Stimulated activated CD4-positive, alpha-beta T cell treated with anti-CD3 and anti-CD28 coated beads, Interleukin-12 subunit alpha, Interleukin-12 subunit beta, amount 100 ng/mL, for 4 hours (primary cell): ENCODE results near the gene OR10H5.
"Not testable (repeated sequence)": the region's sequence is repeated elsewhere in the genome, so short reads cannot be mapped to it uniquely, and the experiment has no call there.

ENCODE experiments used
- DNase-seq: peaks from one replicate; pipeline ENCODE4 v3.0.0-alpha.2; 2020

The OR10H5 gene

GRCh38 chr19:15787611-15788155, at the start of gene OR10H5:
Gene OR10H5 (plus strand): TSS chr19:15787661. CDS start chr19:15794049, 6,388 bp downstream.
- DNase-seq = no peak

GRCh38 chr19:15737722-15738121, 49.7 kb upstream of the OR10H5 start, which contains the start of gene OR10H3:
Gene OR10H3 (plus strand): TSS chr19:15737985. CDS start chr19:15741393, 3,408 bp downstream.
- no peak for DNase-seq

GRCh38 chr19:15740785-15741184, 46.7 kb upstream of the OR10H5 start:
- DNase-seq = no peak

GRCh38 chr19:15748239-15748638, 39.2 kb upstream of the OR10H5 start:
- DNase-seq = no peak

- DNase-seq = no peak
These were observed 29.1 kb upstream of the OR10H5 start for GRCh38 chr19:15758379-15758778.

GRCh38 chr19:15759962-15760565, 27.4 kb upstream of the OR10H5 start:
- no peak for DNase-seq

- DNase-seq = no peak
These were observed 17.9 kb upstream of the OR10H5 start for GRCh38 chr19:15769586-15769985.

GRCh38 chr19:15774159-15774558, 13.3 kb upstream of the OR10H5 start:
- not testable (repeated sequence) for DNase-seq

- DNase-seq = no peak
These were observed 12.2 kb upstream of the OR10H5 start for GRCh38 chr19:15775249-15775648.

GRCh38 chr19:15776264-15776663, 11.2 kb upstream of the OR10H5 start:
- no peak for DNase-seq

GRCh38 chr19:15776991-15777970, 10.2 kb upstream of the OR10H5 start:
- DNase-seq = no peak

GRCh38 chr19:15779756-15780476, 7.5 kb upstream of the OR10H5 start:
- no peak for DNase-seq

GRCh38 chr19:15780610-15781418, 6.6 kb upstream of the OR10H5 start:
- no peak for DNase-seq

GRCh38 chr19:15781661-15782060, 5.8 kb upstream of the OR10H5 start:
- DNase-seq = no peak

GRCh38 chr19:15782211-15782610, 5.2 kb upstream of the OR10H5 start:
- no peak for DNase-seq

GRCh38 chr19:15782896-15783295, 4.6 kb upstream of the OR10H5 start:
- not testable (repeated sequence) for DNase-seq

- no peak for DNase-seq
These were observed 1.3 kb downstream of the OR10H5 start for GRCh38 chr19:15788594-15789270.

GRCh38 chr19:15790096-15790495, 2.6 kb downstream of the OR10H5 start:
- DNase-seq = no peak

GRCh38 chr19:15794279-15794678, 6.8 kb downstream of the OR10H5 start:
- DNase-seq = not testable (repeated sequence)

- DNase-seq = no peak
These were observed 22.9 kb downstream of the OR10H5 start for GRCh38 chr19:15810335-15810734.

- DNase-seq = no peak
These were observed 24.0 kb downstream of the OR10H5 start for GRCh38 chr19:15811476-15811875.
